IPS-20b (cell line): Measurements from ENCODE around the gene SLC35F3.

Experiments
- H3K27ac ChIP-seq: one replicate; pipeline ENCODE4 v1.5.1; 2013; ENCODE audit warnings: low read length
- H3K27me3 ChIP-seq: 2 replicates; pipeline ENCODE4 v1.6.1; 2013; ENCODE audit warnings: mild to moderate bottlenecking, low read length, inconsistent platforms; ENCODE audit not compliant: insufficient read depth
- H3K36me3 ChIP-seq: 2 replicates; pipeline ENCODE4 v1.6.1; 2013; ENCODE audit warnings: low read depth, mild to moderate bottlenecking, inconsistent platforms, low read length, moderate library complexity; ENCODE audit not compliant: insufficient read depth
- H3K4me1 ChIP-seq: 2 replicates; pipeline ENCODE4 v1.6.1; 2013; ENCODE audit warnings: mild to moderate bottlenecking, control low read depth, inconsistent platforms, low read length, moderate library complexity; ENCODE audit not compliant: insufficient read depth
- H3K4me3 ChIP-seq: 2 replicates; pipeline ENCODE4 v1.5.1; 2013; ENCODE audit warnings: mild to moderate bottlenecking, low read length, inconsistent platforms
- H3K9ac ChIP-seq: 2 replicates; pipeline ENCODE4 v1.6.1; 2013; ENCODE audit warnings: low read depth, mild to moderate bottlenecking, inconsistent platforms, low read length, moderate library complexity
- H3K9me3 ChIP-seq: 2 replicates; pipeline ENCODE4 v1.6.1; 2013; ENCODE audit warnings: mild to moderate bottlenecking, low read depth, low read length, inconsistent platforms; ENCODE audit not compliant: insufficient read depth

Gene SLC35F3

DNA sequence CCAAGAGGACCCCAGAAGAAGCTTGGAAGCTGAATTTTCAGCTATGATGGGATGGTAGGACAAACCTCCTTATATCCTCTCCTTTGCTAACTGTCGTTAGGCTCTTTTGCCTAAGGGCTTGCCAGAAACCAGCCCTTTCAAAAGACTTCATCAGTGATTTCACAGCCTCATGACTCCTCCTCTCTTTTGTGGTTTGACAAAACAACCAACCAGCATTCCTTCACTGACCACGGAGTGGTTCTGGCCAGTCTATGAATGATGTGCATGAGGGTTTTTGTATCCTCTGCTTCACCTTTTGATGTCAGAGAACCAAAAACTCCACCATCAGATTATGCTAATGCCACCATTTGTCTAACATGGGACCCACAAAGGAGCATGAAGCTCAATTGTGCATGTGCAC lies 351.9 kb downstream of the SLC35F3 start:
- Histone ChIP-seq H3K9ac (no peak overlapping the region), H3K9me3 (no peaks in the 10 kb centered on the region; the same call in none of the 2 replicates), H3K27me3 (no peaks in the 10 kb centered on the region), H3K4me3 (no peak overlapping the region), H3K27ac (no peak overlapping the region), H3K4me1 (peaks cover 3% of the 10 kb centered on the region; the same call in 1 of the 2 replicates), H3K36me3 (no peaks in the 10 kb centered on the region)

DNA sequence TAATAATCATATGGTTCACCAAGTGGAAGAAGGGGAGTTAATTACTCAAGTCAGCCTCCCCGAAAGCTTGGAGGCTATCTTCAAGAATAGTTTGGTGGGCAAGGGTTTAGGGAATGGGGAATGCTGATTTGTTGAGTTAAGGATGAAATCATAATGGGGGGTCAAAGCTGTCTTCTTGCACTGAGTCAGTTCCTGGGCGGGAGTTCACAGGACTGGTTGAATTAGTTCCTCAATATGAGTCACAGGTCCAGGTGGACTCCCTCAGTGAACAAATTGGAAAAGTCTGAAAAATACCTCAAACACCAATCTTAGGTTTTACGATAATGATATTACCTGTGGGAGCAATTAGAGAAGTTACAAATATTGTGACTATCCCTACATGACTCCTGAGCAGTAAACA lies 353.6 kb downstream of the SLC35F3 start:
- no peaks in the 10 kb centered on the region; the same call in none of the 2 replicates for H3K9me3 ChIP-seq
- H3K9ac ChIP-seq, result no peak overlapping the region
- H3K36me3 ChIP-seq, result no peaks in the 10 kb centered on the region
- H3K27me3 ChIP-seq, result no peaks in the 10 kb centered on the region
- H3K4me1 ChIP-seq, result no peaks in the 10 kb centered on the region
- no peak overlapping the region for H3K27ac ChIP-seq
- no peak overlapping the region for H3K4me3 ChIP-seq

DNA sequence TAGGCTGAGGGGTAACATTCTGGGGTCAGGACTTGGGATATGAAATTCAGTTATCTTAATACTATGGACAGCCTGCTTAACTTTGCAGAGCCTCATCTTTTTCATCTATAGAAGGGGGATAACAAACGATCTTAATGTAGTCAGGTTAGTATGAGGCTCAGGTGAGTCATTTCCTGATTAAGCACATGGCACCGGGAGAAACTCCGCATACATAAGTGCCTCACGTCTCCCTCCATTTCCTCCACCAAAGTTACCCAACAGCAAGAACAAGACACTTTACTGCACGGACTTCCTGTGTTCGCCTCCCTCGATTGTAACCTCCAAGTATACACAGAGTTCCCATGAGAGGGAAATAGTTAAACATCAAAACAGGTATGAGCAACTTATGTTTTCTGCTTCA lies 356.1 kb downstream of the SLC35F3 start:
- Histone ChIP-seq H3K9ac (no peak overlapping the region), H3K9me3 (no peaks in the 10 kb centered on the region; the same call in none of the 2 replicates), H3K27me3 (no peaks in the 10 kb centered on the region), H3K4me3 (no peak overlapping the region), H3K4me1 (no peaks in the 10 kb centered on the region), H3K27ac (no peak overlapping the region), H3K36me3 (no peaks in the 10 kb centered on the region)

DNA sequence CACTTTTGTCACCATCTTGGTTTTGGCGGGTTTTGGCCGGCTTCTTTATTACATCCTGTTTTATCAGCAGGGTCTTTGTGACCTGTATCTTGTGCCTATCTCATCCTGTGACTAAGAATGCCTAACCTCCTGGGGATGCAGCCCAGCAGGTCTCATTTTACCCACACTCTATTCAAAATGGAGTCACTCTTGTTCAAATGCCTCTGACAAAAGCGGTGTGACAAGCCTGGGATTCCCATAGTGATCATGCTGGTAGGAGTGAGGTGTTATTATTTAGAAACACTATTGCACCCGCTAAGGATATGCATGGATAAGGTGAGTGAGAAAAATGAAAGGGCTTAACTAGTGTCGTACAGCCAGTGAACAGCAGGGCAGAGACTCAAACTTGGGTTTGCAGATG lies 357.1 kb downstream of the SLC35F3 start:
- Histone ChIP-seq H3K27me3 (no peaks in the 10 kb centered on the region), H3K4me3 (no peak overlapping the region), H3K27ac (no peak overlapping the region), H3K9ac (no peak overlapping the region), H3K36me3 (no peaks in the 10 kb centered on the region), H3K9me3 (no peaks in the 10 kb centered on the region; the same call in none of the 2 replicates), H3K4me1 (no peaks in the 10 kb centered on the region)

DNA sequence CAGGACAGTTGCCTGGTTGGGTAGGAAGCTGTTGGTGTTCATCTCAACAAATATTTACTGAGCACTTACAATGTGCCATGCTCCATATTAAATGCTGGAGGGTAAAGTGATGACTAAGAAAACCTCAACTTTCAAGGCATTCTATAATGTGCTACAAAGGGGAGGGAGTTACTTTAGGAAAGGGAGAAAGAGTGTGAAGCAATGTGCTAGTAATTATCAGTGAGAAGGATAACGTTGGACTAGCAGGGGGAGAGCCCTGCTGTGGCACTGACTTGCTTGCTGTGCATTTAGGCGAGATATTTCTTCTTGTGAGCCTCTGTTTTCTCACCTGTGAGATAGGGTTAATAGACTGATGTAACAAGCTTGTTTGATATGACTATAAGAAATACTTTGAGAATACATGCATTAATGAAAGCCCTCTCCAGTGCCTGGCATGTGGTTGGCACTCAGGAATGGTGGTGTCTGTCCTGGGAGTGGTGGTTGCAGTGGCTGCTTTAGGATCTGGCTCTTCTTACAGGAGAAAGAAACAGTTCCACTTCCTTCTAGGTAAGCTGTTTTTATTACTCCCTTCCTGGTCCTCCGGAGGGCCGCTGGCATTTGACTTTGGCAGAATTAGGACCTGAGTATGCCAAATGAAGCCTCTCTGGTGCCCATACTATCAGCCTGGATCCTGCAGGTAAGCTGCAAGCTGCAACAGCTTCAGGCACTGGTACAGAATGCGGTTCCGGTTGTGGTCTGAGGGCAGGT lies 357.7 kb downstream of the SLC35F3 start:
- Histone ChIP-seq H3K9me3 (no peaks in the 10 kb centered on the region; the same call in none of the 2 replicates), H3K4me3 (no peak overlapping the region), H3K27ac (no peak overlapping the region), H3K36me3 (no peaks in the 10 kb centered on the region), H3K9ac (no peak overlapping the region), H3K27me3 (no peaks in the 10 kb centered on the region), H3K4me1 (no peaks in the 10 kb centered on the region)

DNA sequence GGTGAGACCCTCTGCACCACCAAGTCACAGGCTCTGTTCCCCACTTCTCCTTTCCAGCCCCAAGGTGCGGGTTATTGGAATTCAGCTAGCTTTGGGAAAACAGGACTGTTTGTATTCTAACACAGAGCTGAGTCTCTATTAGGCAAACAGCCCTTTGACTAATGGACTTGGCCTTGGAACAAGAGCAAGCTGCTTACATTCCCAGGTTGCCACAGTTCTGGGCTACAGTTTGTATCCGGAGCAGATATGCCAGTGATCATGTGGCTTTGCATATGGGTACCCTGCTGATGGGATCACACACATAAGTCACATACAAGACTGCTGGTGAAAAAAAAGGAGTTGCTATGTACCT lies 358.3 kb downstream of the SLC35F3 start:
- no peaks in the 10 kb centered on the region for H3K27me3 ChIP-seq
- no peaks in the 10 kb centered on the region; the same call in 1 of the 2 replicates for H3K9me3 ChIP-seq
- no peak overlapping the region for H3K4me3 ChIP-seq
- H3K36me3 ChIP-seq, result no peaks in the 10 kb centered on the region
- no peaks in the 10 kb centered on the region for H3K4me1 ChIP-seq
- no peak overlapping the region for H3K27ac ChIP-seq
- no peak overlapping the region for H3K9ac ChIP-seq

DNA sequence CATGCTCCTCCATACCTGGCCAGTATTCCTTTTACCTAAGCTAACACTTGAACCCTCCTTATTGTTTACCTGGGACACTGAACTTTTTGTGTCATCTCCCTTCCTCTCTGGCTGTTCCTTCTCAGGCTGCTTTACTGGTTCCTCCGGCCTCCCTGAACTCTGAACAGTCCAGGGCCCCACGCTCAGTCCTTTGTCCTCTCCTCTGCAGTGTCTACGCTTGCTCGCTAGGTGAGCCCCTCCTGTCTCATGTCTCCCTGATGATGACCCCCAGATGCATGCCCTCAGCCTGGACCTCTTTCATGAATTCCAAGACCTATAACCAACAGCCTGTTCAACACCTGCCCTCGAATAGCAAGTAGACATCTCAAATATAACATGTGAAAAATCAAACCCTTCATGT lies 360.4 kb downstream of the SLC35F3 start:
- Histone ChIP-seq H3K27me3 (no peaks in the 10 kb centered on the region), H3K9me3 (peaks cover 4% of the 10 kb centered on the region; the same call in 1 of the 2 replicates), H3K9ac (no peak overlapping the region), H3K36me3 (no peaks in the 10 kb centered on the region), H3K4me1 (no peaks in the 10 kb centered on the region), H3K27ac (no peak overlapping the region), H3K4me3 (no peak overlapping the region)

DNA sequence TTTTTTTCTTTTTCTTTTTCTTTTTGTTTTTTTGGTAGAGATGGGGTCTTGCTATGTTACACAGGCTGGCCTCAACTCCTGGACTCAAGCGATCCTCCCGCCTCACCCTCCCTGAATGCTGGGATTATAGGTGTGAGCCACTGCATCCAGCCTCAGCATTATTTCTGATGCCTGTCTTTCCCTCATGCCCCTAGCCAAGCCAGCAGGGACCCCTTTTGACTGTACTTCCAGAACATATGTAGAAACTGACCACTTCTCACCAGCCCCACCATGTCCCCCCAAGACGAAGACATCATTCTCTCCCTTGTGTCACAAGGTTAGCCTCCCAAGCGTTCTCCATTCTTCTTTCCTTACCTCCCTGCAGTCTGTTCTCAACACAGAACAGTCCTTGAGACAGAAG lies 360.8 kb downstream of the SLC35F3 start:
- no peak overlapping the region for H3K4me3 ChIP-seq
- H3K27me3 ChIP-seq, result no peaks in the 10 kb centered on the region
- H3K4me1 ChIP-seq, result no peaks in the 10 kb centered on the region
- H3K36me3 ChIP-seq, result no peaks in the 10 kb centered on the region
- H3K27ac ChIP-seq, result no peak overlapping the region
- peaks cover 4% of the 10 kb centered on the region; the same call in 1 of the 2 replicates for H3K9me3 ChIP-seq
- no peak overlapping the region for H3K9ac ChIP-seq

DNA sequence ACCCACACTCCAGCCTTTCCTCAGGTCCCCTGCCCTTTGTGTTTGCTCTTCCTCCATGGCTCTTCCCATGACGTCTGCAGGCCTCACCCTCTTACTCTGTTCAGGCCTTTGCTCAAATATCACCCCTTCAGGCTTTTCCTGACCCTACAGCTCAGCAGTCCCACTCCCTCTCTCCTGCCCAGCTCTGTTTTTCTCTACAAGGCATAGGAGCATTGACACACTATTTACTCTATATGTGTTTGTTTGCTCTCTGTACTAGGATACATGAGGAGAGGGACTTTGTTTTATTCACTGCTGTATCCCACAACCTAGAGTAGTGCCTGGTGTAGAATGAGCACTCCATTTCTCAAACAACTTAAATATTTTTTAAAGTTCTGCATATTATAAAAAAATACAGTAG lies 361.4 kb downstream of the SLC35F3 start:
- H3K9me3 ChIP-seq, result peaks cover 4% of the 10 kb centered on the region; the same call in 1 of the 2 replicates
- H3K9ac ChIP-seq, result no peak overlapping the region
- no peaks in the 10 kb centered on the region for H3K36me3 ChIP-seq
- H3K4me3 ChIP-seq, result no peak overlapping the region
- no peak overlapping the region for H3K27ac ChIP-seq
- H3K4me1 ChIP-seq, result no peaks in the 10 kb centered on the region
- no peaks in the 10 kb centered on the region for H3K27me3 ChIP-seq

DNA sequence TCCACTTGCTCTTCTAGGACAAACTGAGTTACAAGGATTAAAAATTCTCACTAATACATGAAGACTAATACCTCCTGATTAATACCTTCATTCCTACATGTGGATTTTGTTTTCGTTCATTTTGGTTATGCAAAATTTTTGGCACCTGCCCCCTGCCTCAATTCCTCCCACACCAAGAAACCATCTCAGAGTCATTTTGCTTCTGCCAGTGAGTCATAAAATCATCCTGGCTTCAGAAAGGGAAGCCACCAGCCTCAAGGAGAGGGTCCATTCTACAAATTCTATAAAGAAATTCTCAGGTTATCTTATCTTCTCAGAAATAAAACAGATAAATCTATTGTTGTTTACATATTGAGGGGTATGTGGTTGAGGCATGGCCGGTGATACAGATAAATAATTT lies 365.6 kb downstream of the SLC35F3 start:
- Histone ChIP-seq H3K9ac (no peak overlapping the region), H3K27me3 (no peaks in the 10 kb centered on the region), H3K9me3 (peaks cover 4% of the 10 kb centered on the region; the same call in 1 of the 2 replicates), H3K4me3 (no peak overlapping the region), H3K4me1 (no peaks in the 10 kb centered on the region), H3K36me3 (no peaks in the 10 kb centered on the region), H3K27ac (no peak overlapping the region)

DNA sequence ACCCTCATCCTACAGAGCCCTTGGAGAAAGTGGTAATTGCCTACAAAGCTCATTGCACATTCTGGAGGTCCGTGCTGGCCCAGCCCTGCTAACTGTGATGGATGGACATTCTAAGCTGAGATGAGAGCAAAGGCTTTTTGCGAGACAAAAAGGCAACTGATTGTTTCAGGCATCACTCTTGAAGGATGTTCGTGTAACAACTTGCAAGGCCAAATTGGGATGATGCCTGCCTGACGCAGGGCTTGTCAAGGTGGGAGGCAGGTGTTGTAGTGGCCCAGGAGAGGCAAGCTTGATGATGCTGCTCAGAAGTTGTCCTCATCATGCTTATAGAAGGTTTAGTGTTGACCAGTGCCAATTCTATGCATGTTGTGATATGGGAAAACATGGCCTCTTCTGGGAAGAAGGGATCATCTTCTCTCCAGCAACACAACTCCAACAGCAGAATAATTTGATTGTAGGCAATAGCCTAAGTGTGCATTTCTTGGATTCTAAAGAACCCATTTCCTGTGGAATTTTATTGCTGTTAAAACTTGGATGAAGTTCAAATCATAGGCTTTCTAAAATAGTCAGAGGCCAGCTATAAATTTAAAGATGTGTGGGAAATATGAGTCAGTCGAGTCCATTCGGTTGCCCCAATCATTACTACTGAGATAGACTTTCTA lies 366.2 kb downstream of the SLC35F3 start:
- Histone ChIP-seq H3K9me3 (peaks cover 4% of the 10 kb centered on the region; the same call in 1 of the 2 replicates), H3K27ac (no peak overlapping the region), H3K36me3 (no peaks in the 10 kb centered on the region), H3K9ac (no peak overlapping the region), H3K4me1 (no peaks in the 10 kb centered on the region), H3K27me3 (no peaks in the 10 kb centered on the region), H3K4me3 (no peak overlapping the region)

DNA sequence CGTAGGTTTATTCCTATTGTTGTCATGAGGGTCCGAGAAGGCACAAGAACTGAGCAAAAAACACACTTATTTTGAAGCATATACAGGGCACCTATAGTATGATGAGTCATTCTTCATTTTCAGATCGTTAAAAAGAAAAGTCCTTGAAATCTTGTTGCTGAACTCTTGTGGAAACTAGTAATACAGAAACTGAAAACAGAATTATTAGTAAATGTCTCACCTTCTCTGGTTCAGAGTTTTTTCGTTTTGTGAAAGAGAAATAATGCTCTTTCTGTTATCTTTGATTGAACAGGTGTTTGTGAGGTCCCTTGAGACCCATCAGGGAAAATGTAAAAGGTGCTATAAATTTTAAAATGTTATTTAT lies 366.7 kb downstream of the SLC35F3 start:
- Histone ChIP-seq H3K4me1 (no peaks in the 10 kb centered on the region), H3K4me3 (no peak overlapping the region), H3K9me3 (peaks cover 4% of the 10 kb centered on the region; the same call in 1 of the 2 replicates), H3K9ac (no peak overlapping the region), H3K36me3 (no peaks in the 10 kb centered on the region), H3K27me3 (no peaks in the 10 kb centered on the region), H3K27ac (no peak overlapping the region)
